Measurements from ENCODE around the gene SBF2.

DNA sequence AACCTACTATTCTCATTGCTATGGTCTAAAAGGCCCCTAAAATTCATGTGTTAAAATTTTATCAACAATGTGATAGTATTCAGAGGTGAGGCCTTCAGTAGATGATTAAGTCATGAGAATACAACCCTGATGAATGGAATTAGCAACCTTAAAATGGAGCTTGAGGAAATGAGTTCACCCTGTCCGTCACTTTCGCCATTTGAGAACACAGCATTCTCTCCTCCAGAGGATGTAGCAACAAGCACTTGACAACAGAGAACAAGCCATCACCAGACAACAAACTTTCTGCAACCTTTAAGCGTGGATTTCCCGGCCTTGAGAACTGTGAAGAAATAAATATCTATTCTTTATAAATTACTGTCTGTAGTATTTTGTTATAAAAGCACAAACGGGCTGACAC lies 197.0 kb downstream of the SBF2 start:
- TF ChIP-seq, protein P1, sequence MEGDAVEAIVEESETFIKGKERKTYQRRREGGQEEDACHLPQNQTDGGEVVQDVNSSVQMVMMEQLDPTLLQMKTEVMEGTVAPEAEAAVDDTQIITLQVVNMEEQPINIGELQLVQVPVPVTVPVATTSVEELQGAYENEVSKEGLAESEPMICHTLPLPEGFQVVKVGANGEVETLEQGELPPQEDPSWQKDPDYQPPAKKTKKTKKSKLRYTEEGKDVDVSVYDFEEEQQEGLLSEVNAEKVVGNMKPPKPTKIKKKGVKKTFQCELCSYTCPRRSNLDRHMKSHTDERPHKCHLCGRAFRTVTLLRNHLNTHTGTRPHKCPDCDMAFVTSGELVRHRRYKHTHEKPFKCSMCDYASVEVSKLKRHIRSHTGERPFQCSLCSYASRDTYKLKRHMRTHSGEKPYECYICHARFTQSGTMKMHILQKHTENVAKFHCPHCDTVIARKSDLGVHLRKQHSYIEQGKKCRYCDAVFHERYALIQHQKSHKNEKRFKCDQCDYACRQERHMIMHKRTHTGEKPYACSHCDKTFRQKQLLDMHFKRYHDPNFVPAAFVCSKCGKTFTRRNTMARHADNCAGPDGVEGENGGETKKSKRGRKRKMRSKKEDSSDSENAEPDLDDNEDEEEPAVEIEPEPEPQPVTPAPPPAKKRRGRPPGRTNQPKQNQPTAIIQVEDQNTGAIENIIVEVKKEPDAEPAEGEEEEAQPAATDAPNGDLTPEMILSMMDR (conservative IDR thresholded peaks at IDR 0.05; ENCODE audit: low read depth, low read length), result no peak
- no peak for TF ChIP-seq EZH2phosphoT487 (IDR thresholded peaks at IDR 0.05; ENCODE audit: borderline replicate concordance, low read length)
